Skin of body (tissue), 2 donors: ENCODE results near the gene PPHLN1. TPM values are rescaled to one million over a fixed set of nuclear protein-coding genes. Genes with fewer than 3 reads are reported as not detected.
A peak's percentile ranks its signal among the peaks of the same experiment; 100 is the strongest.

Source experiments
- DNase-seq: peaks from one replicate; lab custom pipeline; 2025; lab: John Stamatoyannopoulos, UW
- total RNA-seq: library from RNA; depleted of rRNA; stranded (reverse); fragments of >200 nt; gene quantifications from one replicate; pipeline ENCODE4 v1.2.3, GENCODE V29; 2014

Gene PPHLN1
- total RNA-seq, 1 donor from 2014 or later = 57.0 TPM

GRCh38 chr12:42440608-42441007, 114.6 kb downstream of the PPHLN1 start:
- no peak for DNase-seq

DNA sequence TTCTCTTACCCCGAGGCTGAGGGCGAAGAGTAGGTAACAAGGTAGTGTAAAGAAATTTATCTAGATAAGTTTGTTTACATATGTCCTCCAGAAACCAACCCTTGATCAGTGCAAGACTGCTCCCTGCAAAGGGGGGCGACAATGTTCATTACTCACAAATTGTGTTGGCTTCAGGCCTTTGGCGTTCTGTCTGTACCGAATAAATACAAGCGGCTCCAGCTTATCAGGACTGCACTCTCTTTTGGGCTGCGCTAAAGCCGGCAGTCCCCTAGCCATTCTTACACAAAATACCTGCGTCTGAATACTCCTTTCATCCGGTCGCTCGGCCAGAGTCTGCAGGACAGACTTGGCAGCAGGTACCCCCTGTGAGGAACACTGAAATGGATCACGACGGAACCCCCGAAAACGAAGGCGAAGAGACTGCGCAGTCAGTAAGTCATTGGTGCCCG, 116.4 kb downstream of the PPHLN1 start:
- no peak for DNase-seq

DNA sequence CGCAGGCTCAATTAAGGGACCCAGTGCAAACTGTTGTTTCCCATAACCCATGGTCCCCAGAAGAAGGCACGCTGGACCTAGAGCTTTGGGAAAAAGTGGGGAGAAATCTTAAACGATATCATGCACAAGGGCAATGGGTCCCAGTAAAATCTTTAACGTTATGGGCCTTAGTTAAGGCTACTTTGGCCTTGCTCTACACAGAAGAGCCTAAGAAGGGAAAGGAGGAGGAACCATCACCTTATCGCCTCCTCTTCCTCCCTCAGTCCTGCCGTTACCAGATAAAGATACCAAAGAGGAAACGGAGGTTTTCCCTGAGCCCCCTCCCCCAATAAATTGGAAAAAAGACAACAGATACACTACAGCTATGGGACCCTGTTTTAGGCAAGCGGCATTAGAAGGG, 116.9 kb downstream of the PPHLN1 start:
- DNase-seq = no peak

- DNase-seq = no peak
Observed at GRCh38 chr12:42444192-42444943, 118.4 kb downstream of the PPHLN1 start.

DNA sequence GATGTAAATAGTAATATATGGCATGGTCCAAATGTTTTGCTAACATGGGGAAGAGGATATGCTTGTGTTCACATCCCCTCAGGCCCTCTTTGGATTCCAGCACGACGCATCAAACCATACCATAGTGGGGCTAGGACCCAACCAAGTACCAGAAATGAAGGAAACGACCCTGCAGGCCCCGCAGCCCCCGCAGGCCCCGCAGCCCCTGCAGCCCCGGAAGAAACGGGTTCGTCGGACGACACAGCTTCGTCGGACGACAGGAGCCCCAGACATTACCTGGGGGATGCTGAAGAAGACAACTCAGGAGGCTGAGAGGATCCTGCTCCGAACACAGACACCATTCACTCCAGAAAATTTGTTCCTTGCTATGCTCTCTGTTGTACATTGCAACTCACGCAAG, 119.9 kb downstream of the PPHLN1 start:
- DNase-seq = no peak

DNA sequence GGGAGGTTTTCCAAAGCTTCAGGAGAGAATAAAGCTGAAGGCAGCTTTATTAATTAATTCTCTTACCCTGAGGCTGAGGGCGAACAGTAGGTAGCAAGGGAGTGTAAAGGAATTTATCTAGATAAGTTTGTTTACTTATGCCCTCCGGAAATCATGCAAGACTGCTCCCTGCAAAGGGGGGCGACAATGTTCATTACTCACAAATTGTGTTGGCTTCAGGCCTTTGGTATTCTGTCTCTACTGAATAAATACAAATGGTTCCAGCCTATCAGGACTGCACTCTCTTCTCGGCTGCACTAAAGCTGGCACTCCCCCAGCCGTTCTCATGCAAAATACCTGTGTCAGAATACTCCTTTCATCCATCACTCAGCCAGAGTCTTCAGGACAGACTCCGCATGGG, 120.8 kb downstream of the PPHLN1 start:
- no peak for DNase-seq

DNA sequence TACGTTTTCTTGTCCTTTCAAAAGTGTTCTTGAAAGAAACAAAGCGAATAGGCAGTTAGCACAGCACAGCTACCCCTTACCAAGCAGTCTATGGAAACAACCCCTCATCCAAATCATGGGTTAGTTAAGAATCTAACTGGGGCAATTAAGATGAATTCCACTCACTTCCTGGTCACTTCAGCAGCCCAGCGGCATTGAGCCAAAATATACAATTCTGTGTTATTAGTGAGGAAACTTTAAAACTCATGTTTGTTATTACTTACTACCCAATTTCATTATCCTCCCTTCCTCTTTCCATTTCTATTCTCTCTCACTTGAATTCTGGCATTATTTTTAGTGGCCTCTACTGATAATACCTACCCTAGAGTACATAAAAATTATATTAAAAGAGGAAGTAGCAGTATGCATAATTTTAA, 121.4 kb downstream of the PPHLN1 start:
- DNase-seq = no peak

DNA sequence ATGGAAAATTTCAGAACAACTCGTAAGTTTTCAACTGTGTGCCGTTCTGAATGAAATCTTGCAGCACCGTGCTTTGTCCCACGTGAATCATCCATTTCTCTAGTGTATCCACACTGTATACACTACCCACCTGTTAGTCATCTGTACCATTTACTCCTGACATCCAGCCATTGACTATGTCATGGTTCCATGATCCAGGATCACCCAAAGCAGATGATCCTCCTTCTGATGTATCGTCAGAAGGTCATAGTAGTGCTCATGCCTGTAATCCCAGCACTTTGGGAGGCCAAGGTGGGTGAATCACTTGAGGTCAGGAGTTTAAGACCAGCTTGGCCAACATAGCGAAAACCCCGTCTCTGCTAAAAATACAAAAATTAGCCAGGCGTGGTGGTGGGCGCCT, 122.9 kb downstream of the PPHLN1 start:
- DNase-seq = no peak

- DNase-seq = no peak
Observed at GRCh38 chr12:42450248-42450647, 124.3 kb downstream of the PPHLN1 start.

- DNase-seq = no peak
Observed at GRCh38 chr12:42458575-42458974, 132.6 kb downstream of the PPHLN1 start.

DNA sequence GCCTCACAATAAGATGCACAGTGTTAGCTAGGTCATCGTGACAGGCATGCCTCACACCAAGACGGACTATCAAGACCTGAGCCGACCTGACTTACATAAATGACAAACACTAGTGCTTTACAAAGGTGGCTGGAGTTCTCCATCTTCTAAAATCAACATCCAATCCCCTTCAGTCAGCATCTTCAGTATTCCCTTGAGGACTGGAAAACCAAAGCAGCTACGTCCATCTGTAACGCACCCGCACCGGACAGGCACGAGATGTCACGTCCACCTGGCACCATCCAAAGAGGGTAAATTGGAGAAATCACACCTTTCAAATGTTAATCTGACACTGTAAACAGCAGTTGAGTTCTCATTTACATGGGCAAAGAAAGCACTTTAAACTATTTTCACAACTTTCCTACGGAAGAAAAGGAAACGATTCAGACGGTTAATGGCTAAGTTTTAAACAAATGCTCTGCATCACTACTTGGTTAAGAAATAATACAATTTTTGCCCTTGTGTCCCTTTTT, 133.4 kb downstream of the PPHLN1 start:
- no peak for DNase-seq

GRCh38 chr12:42462486-42462885, 136.5 kb downstream of the PPHLN1 start:
- DNase-seq = no peak

DNA sequence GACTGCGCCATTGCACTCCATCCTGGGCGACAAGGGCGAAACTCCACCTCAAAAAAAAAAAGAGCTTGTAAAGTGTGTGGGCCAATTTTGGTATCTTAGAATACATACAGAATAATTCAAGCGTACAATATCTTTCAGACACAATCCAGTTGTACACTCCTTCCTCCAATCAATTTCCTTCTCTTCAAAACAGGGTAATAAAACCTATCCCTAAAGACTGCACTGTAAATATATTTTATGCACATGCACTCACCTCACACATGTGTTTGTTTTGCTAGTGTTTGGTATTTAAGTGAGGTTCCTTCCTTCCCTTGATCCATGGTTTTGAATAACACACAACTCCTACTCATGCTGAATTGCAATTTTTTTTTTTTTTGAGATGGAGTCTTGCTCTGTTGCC, 137.7 kb downstream of the PPHLN1 start:
- DNase-seq = no peak

- no peak for DNase-seq
Observed at GRCh38 chr12:42468341-42468821, 142.4 kb downstream of the PPHLN1 start.

GRCh38 chr12:42468921-42469320, 143.0 kb downstream of the PPHLN1 start:
- no peak for DNase-seq

GRCh38 chr12:42469355-42470175, 143.6 kb downstream of the PPHLN1 start:
- no peak for DNase-seq

GRCh38 chr12:42472376-42472775, 146.4 kb downstream of the PPHLN1 start:
- DNase-seq = no peak

DNA sequence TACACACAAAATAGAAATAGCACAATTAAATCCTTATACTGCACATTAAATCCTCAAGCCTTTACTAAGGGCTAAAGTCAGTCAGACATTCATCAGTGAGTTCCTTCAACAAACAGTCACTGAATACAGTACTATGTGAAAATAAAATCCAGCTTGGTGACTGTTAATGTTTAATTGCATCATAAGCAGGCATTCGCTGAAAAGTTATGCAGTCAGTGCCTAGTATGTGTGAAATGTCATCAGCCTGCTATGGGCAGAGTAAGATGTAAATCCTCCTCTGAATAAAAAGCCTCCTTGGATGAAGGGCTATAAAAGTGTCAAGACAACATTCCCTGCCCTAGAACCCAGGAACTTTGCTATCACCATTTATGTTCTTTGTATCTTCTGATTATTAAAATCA, 147.2 kb downstream of the PPHLN1 start:
- peak; percentile 60 for DNase-seq

- no peak for DNase-seq
Observed at GRCh38 chr12:42473561-42473960, 147.6 kb downstream of the PPHLN1 start.

DNA sequence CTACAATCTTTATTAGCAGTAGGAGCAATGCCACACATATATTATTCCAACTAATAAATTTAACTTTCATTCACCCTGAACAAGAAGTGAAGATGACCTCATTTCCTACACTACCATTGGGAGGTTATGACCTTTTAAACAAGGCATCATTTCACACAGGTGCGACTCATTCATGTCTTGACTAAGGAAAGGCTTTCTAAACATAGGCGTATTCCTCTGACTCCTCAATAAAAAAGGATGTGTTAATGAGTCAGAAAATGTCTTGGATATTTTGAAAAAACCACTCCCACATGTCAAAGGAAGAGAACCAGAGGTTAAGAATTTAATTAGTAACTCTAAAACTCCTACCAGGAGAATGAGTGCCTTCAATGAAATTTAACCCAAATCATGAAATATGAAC, 148.4 kb downstream of the PPHLN1 start:
- no peak for DNase-seq

- DNase-seq = no peak
Observed at GRCh38 chr12:42475106-42475505, 149.1 kb downstream of the PPHLN1 start.

DNA sequence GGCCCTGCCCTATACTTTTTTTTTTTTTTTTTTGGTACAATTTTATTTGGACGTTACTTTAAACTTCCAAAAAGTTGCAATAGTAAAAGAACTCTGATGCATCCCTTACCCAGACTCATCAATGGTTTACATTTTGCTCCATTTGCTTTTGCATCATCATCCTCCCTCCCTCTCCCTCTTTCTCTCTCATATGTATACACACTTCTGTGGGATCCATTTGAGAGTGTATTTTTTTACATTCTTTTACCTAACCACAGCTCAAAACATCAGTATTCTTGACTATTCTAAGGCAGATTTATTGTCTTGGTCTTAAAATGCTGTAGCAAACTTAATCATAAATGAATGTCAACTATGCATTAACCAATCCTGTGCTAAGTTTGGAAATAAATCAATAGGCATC, 152.0 kb downstream of the PPHLN1 start:
- no peak for DNase-seq
